Mesothelial cell of epicardium (in vitro differentiated cells): Measurements from ENCODE around the gene DCST2. TPM values are rescaled to one million over a fixed set of nuclear protein-coding genes. Genes with fewer than 3 reads are reported as not detected.
"Not testable (repeated sequence)": the region's sequence is repeated elsewhere in the genome, so short reads cannot be mapped to it uniquely, and the experiment has no call there.

Source experiments
- DNase-seq, 2 experiments: peaks; one replicate each; pipeline ENCODE4 v3.0.0; 2021; ENCODE audit warnings: low spot score in 2 of 2; ENCODE audit not compliant: unreplicated experiment in 2 of 2
- H3K27ac Mint-ChIP-seq: 2 replicates; pipeline ENCODE4 v1.8.0; 2021; ENCODE audit warnings: mixed read lengths
- H3K27me3 Mint-ChIP-seq: 2 replicates; pipeline ENCODE4 v1.8.0; 2021; ENCODE audit warnings: low read depth, mixed read lengths
- H3K36me3 Mint-ChIP-seq: 2 replicates; pipeline ENCODE4 v1.8.0; 2021; ENCODE audit warnings: mixed read lengths
- H3K4me1 Mint-ChIP-seq: 2 replicates; pipeline ENCODE4 v1.8.0; 2021; ENCODE audit warnings: mixed read lengths
- H3K4me3 Mint-ChIP-seq: 2 replicates; pipeline ENCODE4 v1.8.0; 2021; ENCODE audit warnings: mild to moderate bottlenecking, moderate library complexity, mixed read lengths
- H3K9me3 Mint-ChIP-seq: 2 replicates; pipeline ENCODE4 v1.8.0; 2021; ENCODE audit warnings: mixed read lengths
- total RNA-seq: library from RNA; stranded (reverse); gene quantifications from 3 replicates; pipeline ENCODE4 v1.2.1, GENCODE V29; 2021
- TF ChIP-seq, protein P1 (sequence below): fragments of 200-600 bp; sonication (generic); IDR thresholded peaks from one replicate; pipeline ENCODE4 v1.5.0; 2021; ENCODE audit warnings: antibody characterized with exemption; ENCODE audit not compliant: unreplicated experiment

DCST2 gene
- total RNA-seq, 1 donor from 2014 or later = 1.8 TPM

- Mint-ChIP-seq H3K27me3 (no peaks in the 10 kb centered on the region), H3K4me1 (peaks cover 9% of the 10 kb centered on the region), H3K4me3 (no peak within 1 kb of the TSS), H3K36me3 (peaks cover 13% of the 10 kb centered on the region), H3K27ac (no peak within 1 kb of the TSS), H3K9me3 (no peaks in the 10 kb centered on the region)
- TF ChIP-seq, protein P1, sequence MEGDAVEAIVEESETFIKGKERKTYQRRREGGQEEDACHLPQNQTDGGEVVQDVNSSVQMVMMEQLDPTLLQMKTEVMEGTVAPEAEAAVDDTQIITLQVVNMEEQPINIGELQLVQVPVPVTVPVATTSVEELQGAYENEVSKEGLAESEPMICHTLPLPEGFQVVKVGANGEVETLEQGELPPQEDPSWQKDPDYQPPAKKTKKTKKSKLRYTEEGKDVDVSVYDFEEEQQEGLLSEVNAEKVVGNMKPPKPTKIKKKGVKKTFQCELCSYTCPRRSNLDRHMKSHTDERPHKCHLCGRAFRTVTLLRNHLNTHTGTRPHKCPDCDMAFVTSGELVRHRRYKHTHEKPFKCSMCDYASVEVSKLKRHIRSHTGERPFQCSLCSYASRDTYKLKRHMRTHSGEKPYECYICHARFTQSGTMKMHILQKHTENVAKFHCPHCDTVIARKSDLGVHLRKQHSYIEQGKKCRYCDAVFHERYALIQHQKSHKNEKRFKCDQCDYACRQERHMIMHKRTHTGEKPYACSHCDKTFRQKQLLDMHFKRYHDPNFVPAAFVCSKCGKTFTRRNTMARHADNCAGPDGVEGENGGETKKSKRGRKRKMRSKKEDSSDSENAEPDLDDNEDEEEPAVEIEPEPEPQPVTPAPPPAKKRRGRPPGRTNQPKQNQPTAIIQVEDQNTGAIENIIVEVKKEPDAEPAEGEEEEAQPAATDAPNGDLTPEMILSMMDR = no peak
- peak; percentile 93 to 94 for DNase-seq
Observed at GRCh38 chr1:154982897-154983648, 50.5 kb downstream of the DCST2 start, which contains the start of gene FLAD1. Gene FLAD1, plus strand, starts transcription at chr1:154983344. Its CDS starts 351 bp downstream, at chr1:154983695.

DNA sequence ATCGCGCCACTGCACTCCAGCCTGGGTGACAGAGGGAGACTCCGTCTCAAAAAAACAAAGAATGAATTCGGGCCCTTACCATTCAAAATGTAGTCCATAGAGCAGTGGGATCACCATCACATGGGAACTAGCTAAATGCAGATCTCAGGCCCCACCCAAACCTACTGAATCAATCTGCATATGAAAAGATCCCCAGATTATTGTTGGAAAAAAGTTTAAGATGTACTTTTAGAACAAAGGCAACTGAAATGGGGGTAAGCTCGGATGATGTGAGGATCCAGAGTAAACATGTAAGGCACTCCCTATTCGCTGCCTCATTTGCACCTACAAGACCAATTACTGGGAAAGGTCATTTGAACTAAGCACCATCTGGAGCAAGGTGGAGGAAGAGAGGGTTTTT is 51.2 kb downstream of the DCST2 start:
- H3K27ac Mint-ChIP-seq = no peak overlapping the region

GRCh38 chr1:154978360-154978759 is 55.2 kb downstream of the DCST2 start:
- no peak for DNase-seq
- Mint-ChIP-seq H3K27ac (no peak overlapping the region), H3K4me1 (peaks cover 6% of the 10 kb centered on the region), H3K36me3 (peaks cover 11% of the 10 kb centered on the region), H3K9me3 (no peaks in the 10 kb centered on the region), H3K4me3 (no peak overlapping the region), H3K27me3 (no peaks in the 10 kb centered on the region)
- TF ChIP-seq, protein P1 = no peak

More for the DNA sequence above, 51.2 kb downstream of the DCST2 start:
- Mint-ChIP-seq H3K27me3 (no peaks in the 10 kb centered on the region), H3K36me3 (peaks cover 13% of the 10 kb centered on the region), H3K4me1 (peaks cover 13% of the 10 kb centered on the region), H3K4me3 (no peak overlapping the region), H3K9me3 (no peaks in the 10 kb centered on the region)
- no peak for DNase-seq
- TF ChIP-seq, protein P1 = no peak

- DNase-seq, H3K27me3 Mint-ChIP-seq, H3K9me3 Mint-ChIP-seq, H3K4me1 Mint-ChIP-seq, H3K4me3 Mint-ChIP-seq: not testable (repeated sequence)
- peak overlapping the region; percentile 50 for H3K27ac Mint-ChIP-seq
- H3K36me3 Mint-ChIP-seq = peaks cover 11% of the 10 kb centered on the region
Observed at GRCh38 chr1:154977762-154978161, 55.8 kb downstream of the DCST2 start.

DNA sequence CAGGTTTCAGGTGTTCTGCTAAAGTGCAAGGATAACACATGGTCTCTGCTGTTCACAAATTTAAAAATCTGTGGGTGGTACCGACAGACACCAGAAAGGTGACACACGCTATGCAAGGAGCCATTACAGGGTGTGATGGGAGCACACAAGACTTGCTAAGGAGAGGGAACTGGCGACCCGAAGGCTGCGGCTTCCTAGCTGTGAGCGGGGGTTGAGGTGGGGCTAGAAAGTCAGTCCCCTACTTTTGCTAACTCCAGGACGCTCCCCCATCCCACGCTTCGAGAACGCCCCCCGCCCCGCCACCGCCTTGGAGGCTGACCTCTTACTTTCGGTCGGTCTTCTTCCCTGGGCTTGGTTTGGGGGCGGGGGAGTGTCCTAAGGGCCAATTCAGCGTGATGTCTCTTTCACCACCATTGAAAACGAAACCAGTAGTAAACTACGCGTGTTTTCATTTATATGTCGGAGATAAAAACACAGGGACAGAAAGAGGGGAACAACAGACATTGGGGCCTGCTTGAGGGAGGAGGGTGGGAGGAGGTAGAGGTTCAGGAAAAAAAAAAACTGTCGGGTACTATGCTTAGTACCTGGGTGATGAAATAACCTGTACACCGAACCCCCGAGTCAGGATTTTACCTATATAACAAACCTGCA is 58.0 kb downstream of the DCST2 start:
- no peaks in the 10 kb centered on the region for H3K27me3 Mint-ChIP-seq
- TF ChIP-seq, protein P1 = no peak
- H3K4me3 Mint-ChIP-seq = no peak overlapping the region
- no peak overlapping the region for H3K27ac Mint-ChIP-seq
- H3K36me3 Mint-ChIP-seq = peaks cover 9% of the 10 kb centered on the region
- H3K9me3 Mint-ChIP-seq = no peaks in the 10 kb centered on the region
- no peak for DNase-seq
- peaks cover 28% of the 10 kb centered on the region for H3K4me1 Mint-ChIP-seq

GRCh38 chr1:154974808-154975408 is 58.7 kb downstream of the DCST2 start:
- DNase-seq = peak; percentile 91 to 95
- TF ChIP-seq, protein P1 = no peak
- Mint-ChIP-seq H3K4me3 (no peak overlapping the region), H3K27ac (no peak overlapping the region), H3K36me3 (peaks cover 9% of the 10 kb centered on the region), H3K27me3 (no peaks in the 10 kb centered on the region), H3K4me1 (peaks cover 31% of the 10 kb centered on the region), H3K9me3 (no peaks in the 10 kb centered on the region)
